ENCODE measurements around the gene ADAMTS12.

The ADAMTS12 gene

DNA sequence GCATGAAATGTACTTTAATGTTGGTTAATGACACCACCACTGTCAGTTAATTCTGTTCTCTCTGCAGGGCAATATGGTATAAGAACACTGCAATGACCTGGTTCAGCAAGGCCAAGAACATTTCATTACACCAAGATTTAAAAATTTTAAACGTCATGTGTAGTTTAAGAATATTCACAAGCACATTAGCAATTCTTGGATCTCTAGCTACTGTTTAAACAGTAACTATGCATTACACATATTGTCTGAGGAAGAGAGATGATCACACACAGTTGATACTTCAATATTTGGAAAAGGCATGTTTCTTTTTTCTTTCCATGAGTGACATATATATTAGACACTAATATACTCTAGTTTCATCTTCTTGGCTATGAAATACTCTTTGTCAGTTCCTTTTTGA, 143.0 kb downstream of the ADAMTS12 start:
- no peak for DNase-seq

- no peak for DNase-seq
Measured at GRCh38 chr5:33745101-33745770, 146.6 kb downstream of the ADAMTS12 start.

DNA sequence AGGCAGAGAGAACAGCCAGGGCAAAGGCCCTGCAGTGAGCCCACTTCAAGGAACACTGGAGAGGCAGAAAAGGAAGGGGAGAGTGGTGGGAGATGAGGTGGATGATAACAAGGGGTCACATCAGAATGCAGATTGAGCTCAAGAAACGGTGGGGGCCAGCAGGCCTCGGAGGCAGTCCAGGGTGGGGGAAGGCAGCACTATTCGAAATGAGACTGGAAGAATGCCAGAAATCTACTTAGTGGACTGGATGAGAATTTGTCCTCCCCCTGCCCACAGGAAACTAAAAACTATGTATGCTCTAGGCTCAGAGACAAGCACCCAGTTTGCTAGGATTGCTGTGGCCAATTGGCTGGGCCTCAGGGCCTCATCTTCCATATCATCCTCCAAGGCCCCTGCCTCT, 148.7 kb downstream of the ADAMTS12 start:
- no peak for DNase-seq

DNA sequence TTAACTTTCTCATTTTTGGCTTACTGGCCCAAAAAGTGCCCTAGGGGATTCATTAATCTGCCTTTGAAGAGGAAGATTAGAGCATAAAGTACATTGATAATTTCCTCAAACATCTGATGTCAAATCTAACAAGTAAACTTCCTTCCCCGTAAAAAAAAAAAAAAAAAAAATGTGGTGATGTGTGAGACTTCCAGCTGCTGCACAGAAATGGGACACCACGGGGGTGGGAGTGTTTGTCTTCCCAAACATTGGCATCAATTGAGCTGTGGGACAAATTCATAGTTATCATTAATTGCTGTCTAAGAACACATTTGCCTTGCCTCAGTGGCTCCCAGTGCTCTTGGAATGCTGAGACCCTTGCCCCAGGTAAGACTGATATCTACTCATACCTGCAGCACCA, 149.6 kb downstream of the ADAMTS12 start:
- DNase-seq = no peak

- no peak for DNase-seq
Measured at GRCh38 chr5:33738967-33739366, 152.8 kb downstream of the ADAMTS12 start.

DNA sequence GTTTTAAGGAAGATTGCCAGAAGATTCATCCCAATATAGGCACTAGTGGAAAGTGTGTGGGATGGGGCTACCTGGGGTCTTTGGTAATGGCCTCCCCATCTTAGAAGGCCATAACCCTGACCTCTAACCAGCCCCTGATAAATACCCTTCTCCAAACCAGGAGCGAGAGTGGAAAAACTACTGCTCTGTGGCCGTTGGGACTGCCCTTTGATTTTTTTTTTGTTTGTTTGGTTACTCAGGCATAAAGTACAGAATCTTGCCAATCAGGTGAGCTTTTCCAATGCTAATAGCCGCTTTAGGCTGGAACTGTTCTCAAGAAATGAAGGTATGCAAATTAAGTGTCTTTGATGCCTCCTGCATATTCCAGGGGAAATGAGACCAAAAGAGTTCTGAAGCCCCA, 153.7 kb downstream of the ADAMTS12 start:
- DNase-seq = no peak

- DNase-seq = no peak
Measured at GRCh38 chr5:33737697-33738096, 154.1 kb downstream of the ADAMTS12 start.

DNA sequence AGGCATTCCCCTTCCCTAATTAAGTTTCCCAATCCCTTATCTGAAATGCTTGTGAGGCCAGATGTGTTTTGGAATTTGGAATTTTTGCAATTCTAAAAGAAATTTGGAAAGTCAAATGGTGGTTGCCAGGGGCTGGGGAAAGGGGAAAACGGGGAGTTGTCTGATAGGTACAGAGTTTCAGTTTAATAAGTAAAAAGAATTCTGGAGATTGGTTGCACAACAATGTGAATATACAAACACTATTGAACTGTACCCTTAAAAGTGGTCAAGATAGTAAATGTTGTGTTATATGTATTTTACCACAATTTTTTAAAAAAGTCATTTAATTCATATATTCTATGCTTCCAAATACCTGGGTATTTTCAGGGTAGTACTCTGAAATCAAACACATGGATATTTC, 154.5 kb downstream of the ADAMTS12 start:
- DNase-seq = no peak

DNA sequence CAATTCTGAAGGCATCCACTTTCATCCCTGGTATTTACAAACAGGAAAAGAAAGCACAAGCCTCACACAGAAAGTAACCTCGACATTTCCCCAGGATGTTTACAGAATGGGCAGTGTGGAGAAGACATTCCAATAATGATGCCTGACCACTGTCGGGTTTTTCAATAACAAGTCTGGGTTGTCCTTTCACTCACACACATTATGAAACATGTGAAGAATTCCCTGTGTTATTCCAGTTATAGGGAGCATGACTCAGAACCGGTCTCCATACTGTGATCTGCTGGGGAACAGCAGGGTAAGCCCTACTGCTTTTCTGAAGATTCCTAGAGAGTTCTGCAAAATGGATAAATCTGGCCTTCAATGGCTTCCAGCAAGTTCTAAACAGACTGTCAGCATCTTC, 155.3 kb downstream of the ADAMTS12 start:
- DNase-seq = no peak

- no peak for DNase-seq
Measured at GRCh38 chr5:33735072-33735471, 156.7 kb downstream of the ADAMTS12 start.

GRCh38 chr5:33734537-33734936, 157.3 kb downstream of the ADAMTS12 start:
- no peak for DNase-seq

GRCh38 chr5:33733225-33733624, 158.6 kb downstream of the ADAMTS12 start:
- DNase-seq = no peak

DNA sequence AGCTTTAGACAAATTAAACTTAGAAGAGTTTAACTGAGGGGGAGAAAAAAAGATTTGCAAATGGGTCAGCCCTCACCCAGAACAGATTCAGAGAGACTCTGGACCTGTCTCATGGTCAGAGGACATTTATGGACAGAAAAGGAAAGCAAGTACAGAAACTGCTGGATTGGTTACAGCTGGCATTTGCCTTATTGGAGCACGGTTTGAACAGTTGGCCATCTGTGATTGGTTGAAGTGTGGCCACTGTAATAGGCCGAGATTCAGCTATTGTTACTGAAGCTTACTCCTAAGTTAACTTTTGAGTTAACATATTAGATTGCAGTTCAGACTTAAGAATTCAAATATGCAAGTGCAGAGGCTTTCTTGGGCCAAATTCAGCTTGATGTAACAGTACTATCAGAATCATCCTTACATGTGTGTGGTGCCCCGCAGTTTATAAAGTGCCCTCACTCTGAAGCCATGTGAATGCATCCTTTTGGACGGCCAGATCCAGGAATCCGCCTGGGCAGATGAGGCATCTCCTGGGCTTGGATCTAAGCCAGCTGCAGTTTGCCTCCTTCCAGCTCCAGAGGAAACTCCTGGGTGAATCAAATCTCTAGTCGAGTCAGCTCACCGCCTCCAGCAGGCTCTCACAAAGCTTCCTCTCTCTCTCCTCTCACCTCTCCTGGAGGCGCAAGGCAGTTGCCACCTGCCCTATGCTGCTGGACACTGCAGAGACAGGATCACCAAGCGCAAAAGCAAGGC, 165.2 kb downstream of the ADAMTS12 start:
- no peak for DNase-seq

DNA sequence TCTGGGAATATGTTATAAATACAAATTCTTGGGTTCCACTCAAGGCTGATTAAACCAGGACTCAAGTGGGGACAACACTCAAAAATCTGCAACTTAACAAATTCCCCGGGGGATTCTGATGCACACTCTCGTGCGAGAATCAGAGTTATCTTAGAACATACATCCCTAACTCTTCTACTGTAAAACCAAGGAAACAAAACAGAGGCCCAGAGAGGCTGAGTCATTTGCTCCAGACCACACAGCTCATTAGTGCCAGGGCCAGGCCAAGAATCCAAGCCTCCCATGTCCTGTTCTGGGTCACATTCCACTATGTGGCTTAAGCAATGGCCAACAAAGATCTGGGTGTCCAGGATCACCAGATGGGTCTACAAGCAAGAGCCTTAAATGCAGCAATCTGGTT, 166.0 kb downstream of the ADAMTS12 start:
- DNase-seq = no peak

GRCh38 chr5:33721491-33722200, 170.1 kb downstream of the ADAMTS12 start:
- DNase-seq = no peak

- no peak for DNase-seq
Measured at GRCh38 chr5:33720176-33720575, 171.6 kb downstream of the ADAMTS12 start.

DNA sequence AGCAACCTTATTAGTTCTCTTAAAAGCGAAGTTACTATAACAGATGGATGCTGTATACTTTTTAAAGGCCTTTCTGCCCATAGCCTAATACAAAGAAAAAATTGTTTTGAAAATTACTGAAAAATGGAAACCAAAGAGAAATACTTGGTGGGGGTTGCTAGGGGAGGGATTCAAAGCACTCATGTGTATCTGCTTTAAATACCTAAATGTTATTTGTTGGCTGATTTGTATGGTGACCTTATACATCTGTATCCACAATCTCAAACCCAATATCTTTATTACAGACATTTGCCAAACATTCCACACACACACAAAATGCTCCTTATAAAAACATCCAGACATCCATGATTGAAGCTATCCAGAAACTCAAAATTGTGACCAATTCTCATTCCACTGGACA, 172.0 kb downstream of the ADAMTS12 start:
- DNase-seq = no peak

- no peak for DNase-seq
Measured at GRCh38 chr5:33715661-33716060, 176.1 kb downstream of the ADAMTS12 start.

- no peak for DNase-seq
Measured at GRCh38 chr5:33713136-33713765, 178.5 kb downstream of the ADAMTS12 start.

GRCh38 chr5:33712664-33713063, 179.1 kb downstream of the ADAMTS12 start:
- DNase-seq = no peak

DNA sequence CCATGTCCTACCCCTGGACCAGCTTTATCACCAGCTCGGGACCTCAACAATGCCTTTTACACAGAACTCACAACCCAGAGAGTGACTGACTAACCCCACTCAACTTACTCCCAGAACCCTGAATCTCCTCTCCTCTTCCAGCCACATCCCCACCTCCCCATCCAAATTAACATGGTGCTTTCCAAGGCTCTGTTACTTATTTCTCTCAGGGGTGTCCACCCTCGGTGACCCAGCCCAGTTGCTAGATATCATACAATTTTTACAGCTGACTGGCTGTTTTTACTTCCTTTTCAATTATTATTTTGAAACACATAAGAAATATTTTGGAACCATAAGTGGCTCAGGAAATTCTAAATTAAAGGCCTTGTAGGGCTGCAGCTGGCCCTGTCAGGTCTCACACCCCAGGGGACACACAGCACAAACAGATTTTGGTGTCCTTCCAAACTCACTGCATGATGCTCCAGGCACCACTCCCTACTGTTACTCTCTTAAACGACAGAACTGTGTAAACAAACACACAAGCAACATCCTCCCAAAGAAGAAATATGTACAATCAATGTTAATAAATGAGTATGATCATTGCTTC, 180.6 kb downstream of the ADAMTS12 start:
- DNase-seq = no peak

- DNase-seq = no peak
Measured at GRCh38 chr5:33702867-33703266, 188.9 kb downstream of the ADAMTS12 start.

DNA sequence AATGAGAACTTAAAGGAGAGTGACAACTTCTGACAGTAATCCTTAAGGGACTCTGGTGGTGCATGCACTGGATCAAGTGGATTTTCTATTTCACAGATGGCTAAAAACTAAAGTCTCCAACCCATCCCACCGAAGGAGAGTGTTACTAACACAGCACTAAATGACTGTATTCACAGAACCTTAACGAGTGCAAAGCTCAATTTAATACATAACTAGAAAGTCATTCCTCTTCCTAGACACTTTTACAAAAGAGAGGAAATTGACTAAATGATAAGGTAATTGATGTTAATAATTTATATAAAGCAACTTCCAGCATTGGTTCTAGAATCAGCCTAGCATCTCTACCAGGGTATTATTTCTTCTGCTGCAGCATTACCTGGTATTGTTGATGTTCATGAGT, 189.8 kb downstream of the ADAMTS12 start:
- DNase-seq = no peak

All from stimulated activated CD4-positive, alpha-beta T cell treated with anti-CD3 and anti-CD28 coated beads, Interleukin-4, amount 100 ng/mL, for 24 hours (primary cell).